ENCODE results near the gene DIP2C. TPM values are rescaled to one million over a fixed set of nuclear protein-coding genes. Genes with fewer than 3 reads are reported as not detected.

DIP2C gene
- polyA plus RNA-seq, 1 of the 3 experiments (the other 2 are of a cell fraction), result 8.7 TPM

DNA sequence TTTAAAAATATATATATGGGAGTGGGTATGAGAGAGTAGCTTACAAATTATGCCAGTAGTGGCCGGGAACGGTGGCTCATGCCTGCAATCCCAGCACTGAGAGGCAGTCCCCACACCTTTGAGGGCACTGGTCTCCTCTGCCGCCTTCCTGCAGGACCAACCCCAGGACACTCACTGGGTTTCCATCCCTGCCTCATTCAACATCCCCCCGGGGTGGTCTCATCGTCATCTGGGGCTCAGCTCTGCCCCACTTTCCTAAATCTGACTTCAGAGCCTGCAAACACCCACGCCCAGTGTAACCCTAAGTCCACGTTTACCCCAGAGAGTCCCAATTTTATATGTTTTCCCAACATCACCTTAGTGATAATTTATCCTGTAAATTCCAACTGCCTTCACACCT is 96.5 kb downstream of the DIP2C start:
- WGBS (ENCODE audit: low lambda C conversion rate), result 97% methylated on average over 7 of the region's 7 CpGs
- Histone ChIP-seq H3F3A (replicated peaks; ENCODE audit: insufficient read depth) (no peaks in the 10 kb centered on the region), H3K4me1 (ENCODE audit: control insufficient read depth in 1 of 2, insufficient read depth in 2 of 2, low read depth in 1 of 2, low read length in 1 of 2) (peaks cover 2 to 5% of the 10 kb centered on the region in 2 experiments; a peak in 3 of 4 replicates), H3K27ac (ENCODE audit: low read depth in 2 of 2, low read length in 1 of 2) (no peak overlapping the region), H3K27me3 (ENCODE audit: insufficient read depth) (no peaks in the 10 kb centered on the region), H3K36me3 (replicated peaks in 1 of 2; ENCODE audit: control insufficient read depth in 1 of 2, insufficient read depth in 2 of 2, low read length in 1 of 2) (no peaks in the 10 kb centered on the region), H3K79me2 (ENCODE audit: insufficient read depth) (peaks cover 89% of the 10 kb centered on the region), H3K9ac (no peak overlapping the region), H3K9me3 (no peaks in the 10 kb centered on the region), H3K9me2 (no peaks in the 10 kb centered on the region), H2AFZ (ENCODE audit: low read depth) (no peak overlapping the region), H3K4me2 (no peak overlapping the region), H4K20me1 (ENCODE audit: insufficient read depth) (peaks cover 28% of the 10 kb centered on the region), H3K4me3 (ENCODE audit: low read depth in 2 of 2, low read length in 1 of 2) (no peak overlapping the region)
- POLR2A ChIA-PET, result no interaction called here
- TF ChIP-seq TCF12 (IDR thresholded peaks at IDR 0.05), result no peak
- no peak for TF ChIP-seq FOSL2 (IDR thresholded peaks at IDR 0.05; ENCODE audit: borderline replicate concordance, low read depth)
- no peak for TF ChIP-seq ELF1 (IDR thresholded peaks at IDR 0.05)
- no peak for TF ChIP-seq NRF1 (IDR thresholded peaks at IDR 0.05; ENCODE audit: low read depth, low read length)
- CTCF ChIA-PET, result no interaction called here
- DNase-seq, result no peak

GRCh38 chr10:591646-592045 is 97.8 kb downstream of the DIP2C start:
- POLR2A ChIA-PET, result no interaction called here
- peaks cover 78% of the 10 kb centered on the region for H3K79me2 ChIP-seq (ENCODE audit: insufficient read depth)
- WGBS (ENCODE audit: low lambda C conversion rate), result 97% methylated on average over 11 of the region's 11 CpGs
- no peak overlapping the region for H3K4me3 ChIP-seq (ENCODE audit: low read depth in 2 of 2, low read length in 1 of 2)
- no peaks in the 10 kb centered on the region for H3K36me3 ChIP-seq (replicated peaks in 1 of 2; ENCODE audit: control insufficient read depth in 1 of 2, insufficient read depth in 2 of 2, low read length in 1 of 2)
- peaks cover 35% of the 10 kb centered on the region for H4K20me1 ChIP-seq (ENCODE audit: insufficient read depth)
- DNase-seq, result no peak
- H3K27me3 ChIP-seq (ENCODE audit: insufficient read depth), result no peaks in the 10 kb centered on the region
- CTCF ChIA-PET, result interaction anchor here (1.1 kb wide), 2 partner anchors 9 to 22 kb away, joined by 3 read pairs; no protein-coding TSS in a partner anchor
- no peak overlapping the region for H3K27ac ChIP-seq (ENCODE audit: low read depth in 2 of 2, low read length in 1 of 2)
- H3K9me2 ChIP-seq, result no peaks in the 10 kb centered on the region
- H3K4me1 ChIP-seq (ENCODE audit: control insufficient read depth in 1 of 2, insufficient read depth in 2 of 2, low read depth in 1 of 2, low read length in 1 of 2), result no peaks in the 10 kb centered on the region; a peak in 1 of 4 replicates
- H3K9ac ChIP-seq, result no peak overlapping the region
- no peaks in the 10 kb centered on the region for H3F3A ChIP-seq (replicated peaks; ENCODE audit: insufficient read depth)
- no peaks in the 10 kb centered on the region for H3K9me3 ChIP-seq
- no peak overlapping the region for H2AFZ ChIP-seq (ENCODE audit: low read depth)
- H3K4me2 ChIP-seq, result no peak overlapping the region
- TF ChIP-seq SMC3 (IDR thresholded peaks at IDR 0.05; ENCODE audit: low read depth, low read length), result no peak
- TF ChIP-seq TEAD4 (IDR thresholded peaks at IDR 0.05; ENCODE audit: borderline replicate concordance, insufficient read depth), result no peak
- TF ChIP-seq MAX (IDR thresholded peaks at IDR 0.05; ENCODE audit: low read depth), result no peak
- TF ChIP-seq TAF1 (IDR thresholded peaks at IDR 0.05; ENCODE audit: borderline replicate concordance, low read depth, low read length), result no peak
- no peak for TF ChIP-seq PBX3 (IDR thresholded peaks at IDR 0.05)
- no peak for TF ChIP-seq YY1 (IDR thresholded peaks at IDR 0.05; ENCODE audit: low read depth)
- no peak for TF ChIP-seq EZH2phosphoT487 (IDR thresholded peaks at IDR 0.05; ENCODE audit: borderline replicate concordance, low read depth)
- no peak for TF ChIP-seq RFX5 (IDR thresholded peaks at IDR 0.05; ENCODE audit: low read length)
- TF ChIP-seq MXI1 (IDR thresholded peaks at IDR 0.05; ENCODE audit: low read depth, low read length), result no peak
- no peak for TF ChIP-seq EP300 (IDR thresholded peaks at IDR 0.05; ENCODE audit: borderline replicate concordance in 1 of 2, low read depth in 1 of 2, low read length in 1 of 2)
- TF ChIP-seq FOSL2 (IDR thresholded peaks at IDR 0.05; ENCODE audit: borderline replicate concordance, low read depth), result no peak
- TF ChIP-seq ELF1 (IDR thresholded peaks at IDR 0.05), result no peak
- no peak for TF ChIP-seq SIN3A (IDR thresholded peaks at IDR 0.05; ENCODE audit: borderline replicate concordance, low read depth, low read length)
- TF ChIP-seq FOXM1 (IDR thresholded peaks at IDR 0.05; ENCODE audit: low read depth), result no peak
- no peak for TF ChIP-seq GATA2 (CRISPR knock-in tag; IDR thresholded peaks at IDR 0.05)
- TF ChIP-seq, protein P1, sequence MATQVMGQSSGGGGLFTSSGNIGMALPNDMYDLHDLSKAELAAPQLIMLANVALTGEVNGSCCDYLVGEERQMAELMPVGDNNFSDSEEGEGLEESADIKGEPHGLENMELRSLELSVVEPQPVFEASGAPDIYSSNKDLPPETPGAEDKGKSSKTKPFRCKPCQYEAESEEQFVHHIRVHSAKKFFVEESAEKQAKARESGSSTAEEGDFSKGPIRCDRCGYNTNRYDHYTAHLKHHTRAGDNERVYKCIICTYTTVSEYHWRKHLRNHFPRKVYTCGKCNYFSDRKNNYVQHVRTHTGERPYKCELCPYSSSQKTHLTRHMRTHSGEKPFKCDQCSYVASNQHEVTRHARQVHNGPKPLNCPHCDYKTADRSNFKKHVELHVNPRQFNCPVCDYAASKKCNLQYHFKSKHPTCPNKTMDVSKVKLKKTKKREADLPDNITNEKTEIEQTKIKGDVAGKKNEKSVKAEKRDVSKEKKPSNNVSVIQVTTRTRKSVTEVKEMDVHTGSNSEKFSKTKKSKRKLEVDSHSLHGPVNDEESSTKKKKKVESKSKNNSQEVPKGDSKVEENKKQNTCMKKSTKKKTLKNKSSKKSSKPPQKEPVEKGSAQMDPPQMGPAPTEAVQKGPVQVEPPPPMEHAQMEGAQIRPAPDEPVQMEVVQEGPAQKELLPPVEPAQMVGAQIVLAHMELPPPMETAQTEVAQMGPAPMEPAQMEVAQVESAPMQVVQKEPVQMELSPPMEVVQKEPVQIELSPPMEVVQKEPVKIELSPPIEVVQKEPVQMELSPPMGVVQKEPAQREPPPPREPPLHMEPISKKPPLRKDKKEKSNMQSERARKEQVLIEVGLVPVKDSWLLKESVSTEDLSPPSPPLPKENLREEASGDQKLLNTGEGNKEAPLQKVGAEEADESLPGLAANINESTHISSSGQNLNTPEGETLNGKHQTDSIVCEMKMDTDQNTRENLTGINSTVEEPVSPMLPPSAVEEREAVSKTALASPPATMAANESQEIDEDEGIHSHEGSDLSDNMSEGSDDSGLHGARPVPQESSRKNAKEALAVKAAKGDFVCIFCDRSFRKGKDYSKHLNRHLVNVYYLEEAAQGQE (IDR thresholded peaks at IDR 0.05; ENCODE audit: low read depth, low read length), result no peak
- TF ChIP-seq, protein P2, sequence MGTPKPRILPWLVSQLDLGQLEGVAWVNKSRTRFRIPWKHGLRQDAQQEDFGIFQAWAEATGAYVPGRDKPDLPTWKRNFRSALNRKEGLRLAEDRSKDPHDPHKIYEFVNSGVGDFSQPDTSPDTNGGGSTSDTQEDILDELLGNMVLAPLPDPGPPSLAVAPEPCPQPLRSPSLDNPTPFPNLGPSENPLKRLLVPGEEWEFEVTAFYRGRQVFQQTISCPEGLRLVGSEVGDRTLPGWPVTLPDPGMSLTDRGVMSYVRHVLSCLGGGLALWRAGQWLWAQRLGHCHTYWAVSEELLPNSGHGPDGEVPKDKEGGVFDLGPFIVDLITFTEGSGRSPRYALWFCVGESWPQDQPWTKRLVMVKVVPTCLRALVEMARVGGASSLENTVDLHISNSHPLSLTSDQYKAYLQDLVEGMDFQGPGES (IDR thresholded peaks at IDR 0.05; ENCODE audit: low read depth, low read length), result no peak
- TF ChIP-seq FOXJ3 (CRISPR knock-in tag; IDR thresholded peaks at IDR 0.05), result no peak
- TF ChIP-seq, protein P3, sequence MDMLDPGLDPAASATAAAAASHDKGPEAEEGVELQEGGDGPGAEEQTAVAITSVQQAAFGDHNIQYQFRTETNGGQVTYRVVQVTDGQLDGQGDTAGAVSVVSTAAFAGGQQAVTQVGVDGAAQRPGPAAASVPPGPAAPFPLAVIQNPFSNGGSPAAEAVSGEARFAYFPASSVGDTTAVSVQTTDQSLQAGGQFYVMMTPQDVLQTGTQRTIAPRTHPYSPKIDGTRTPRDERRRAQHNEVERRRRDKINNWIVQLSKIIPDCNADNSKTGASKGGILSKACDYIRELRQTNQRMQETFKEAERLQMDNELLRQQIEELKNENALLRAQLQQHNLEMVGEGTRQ (IDR thresholded peaks at IDR 0.05; ENCODE audit: borderline replicate concordance, low read depth, low read length), result no peak
